Left lung (tissue), 10 donors: ENCODE results near the gene STAG3. TPM values are rescaled to one million over a fixed set of nuclear protein-coding genes. Genes with fewer than 3 reads are reported as not detected.
A peak's percentile ranks its signal among the peaks of the same experiment; 100 is the strongest.

Experiments used
- ATAC-seq: fragments of 200-7000 bp; cut with Tn5 transposase; one replicate; pipeline ENCODE4 v1.9.1; 2020; ENCODE audit warnings: moderate library complexity
- DNase-seq, 4 donors: peaks; one replicate each; pipeline ENCODE4 v3.0.0-alpha.2; 2013 to 2020
- H3K27ac ChIP-seq, 2 donors: fragments of 200-600 bp; sonication (generic) in 1 of 2; one replicate each; pipeline versions ENCODE4 v1.5.0 to v1.8.0; 2020 to 2021
- H3K27me3 ChIP-seq, 2 donors: fragments of 200-600 bp; sonication (generic) in 1 of 2; one replicate each; pipeline versions ENCODE4 v1.5.0 to v1.8.0; 2020 to 2021
- H3K36me3 ChIP-seq, 2 donors: fragments of 200-600 bp; sonication (generic) in 1 of 2; one replicate each; pipeline versions ENCODE4 v1.5.0 to v1.8.0; 2020 to 2021
- H3K4me1 ChIP-seq, 2 donors: fragments of 200-600 bp; one replicate each; pipeline ENCODE4 v1.8.0; 2021
- H3K4me3 ChIP-seq, 2 donors: fragments of 200-600 bp; sonication (generic) in 1 of 2; one replicate each; pipeline versions ENCODE4 v1.5.0 to v1.8.0; 2020 to 2021; ENCODE audit warnings: mild to moderate bottlenecking in 1 of 2
- H3K9me3 ChIP-seq, 2 donors: fragments of 200-600 bp; sonication (generic) in 1 of 2; one replicate each; pipeline versions ENCODE4 v1.5.0 to v1.8.0; 2020 to 2021
- CTCF ChIP-seq, 2 donors: fragments of 200-600 bp; sonication (generic) in 1 of 2; IDR thresholded peaks; one replicate each; pipeline versions ENCODE4 v1.5.0 to v1.8.0; 2021; ENCODE audit warnings: antibody characterized with exemption in 2 of 2
- intact Hi-C, 2 donors: fragments of 100-400 bp; cut with DNase I; formaldehyde crosslinking; loops; one replicate each; pipeline versions ENCODE4 v1.11.2 to v1.14.2; 2022
- polyA plus RNA-seq, 6 donors: library from polyadenylated mRNA; unstranded; fragments of 120-200 nt; gene quantifications; one replicate each; pipeline ENCODE4 v1.2.1, GENCODE V29; 2013; ENCODE audit not compliant: insufficient read length in 6 of 6
- total RNA-seq, 2 donors: library from RNA; stranded (reverse); fragmentation: NEBNext Ultra II Directional; extraction: Animal tissue kit (Norgen Biotek cat#: 25700); gene quantifications; one replicate each; pipeline ENCODE4 v1.2.1, GENCODE V29; 2021
- donor health status: DM: no; HTN: yes; CAD: no.
- donor health status: DM: no; HTN: no; CAD: no.

Gene STAG3
- total and polyA plus RNA-seq, 8 donors: 0.96 to 27.3 (median 22.4) TPM

- Histone ChIP-seq H3K9me3 (no peaks in the 10 kb centered on the region), H3K4me1 (peaks cover 13 to 61% of the 10 kb centered on the region in 2 donors), H3K27ac (peak overlapping the region; percentile 76 to 82), H3K27me3 (no peaks in the 10 kb centered on the region), H3K36me3 (peaks cover 0 to 43% of the 10 kb centered on the region in 2 donors), H3K4me3 (peak overlapping the region; percentile 75 to 98)
- DNase-seq: no peak
- intact Hi-C loops: no loop called here
- TF ChIP-seq CTCF (IDR thresholded peaks at IDR 0.05): no peak
- ATAC-seq: peak; percentile 38
These were observed 20.1 kb upstream of the STAG3 start for GRCh38 chr7:100157334-100158228.

- H3K4me1 ChIP-seq: peaks cover 13 to 52% of the 10 kb centered on the region in 2 donors
- intact Hi-C loops: no loop called here
- H3K36me3 ChIP-seq: peaks cover 0 to 34% of the 10 kb centered on the region in 2 donors
- ATAC-seq (peak; percentile 95), DNase-seq (peak; percentile 85 to 99 (median 93))
- no peaks in the 10 kb centered on the region for H3K27me3 ChIP-seq
- H3K27ac ChIP-seq: peak within 1 kb of the TSS; percentile 76 to 82
- H3K9me3 ChIP-seq: no peaks in the 10 kb centered on the region
- peak within 1 kb of the TSS; percentile 75 to 98 for H3K4me3 ChIP-seq
- TF ChIP-seq CTCF (IDR thresholded peaks at IDR 0.05): no peak
These were observed 19.3 kb upstream of the STAG3 start, which contains the start of gene TRAPPC14 for GRCh38 chr7:100158229-100159098. Gene TRAPPC14, minus strand, starts transcription at chr7:100158723. Its CDS starts 224 bp downstream, at chr7:100158499.

DNA sequence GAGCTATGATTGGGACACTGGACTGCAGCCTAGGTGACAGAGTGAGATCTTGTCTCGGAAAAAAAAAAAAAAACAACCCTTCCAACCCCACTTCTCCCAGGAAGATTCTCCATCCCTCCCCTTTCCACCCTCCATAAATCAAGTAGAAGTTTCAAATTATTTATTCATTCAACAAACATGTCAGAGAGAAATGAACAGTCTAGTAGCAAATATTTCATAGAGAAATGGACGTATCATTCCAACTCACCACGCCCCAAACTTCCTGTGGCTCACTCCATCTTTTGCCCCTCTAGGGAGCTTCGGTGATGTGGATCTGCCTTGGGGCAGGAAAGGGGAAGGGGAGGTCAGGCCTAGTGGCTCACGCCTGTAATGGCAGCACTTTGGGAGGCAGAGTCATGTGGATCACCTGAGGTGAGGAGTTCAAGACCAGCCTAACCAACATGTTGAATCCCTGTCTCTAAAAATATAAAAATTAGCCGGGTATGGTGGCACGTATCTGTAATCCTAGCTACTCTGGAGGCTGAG lies 18.6 kb upstream of the STAG3 start:
- H3K27me3 ChIP-seq: no peaks in the 10 kb centered on the region
- H3K27ac ChIP-seq: peak overlapping the region; percentile 76 to 82
- ATAC-seq: no peak
- peak overlapping the region; percentile 75 to 98 for H3K4me3 ChIP-seq
- DNase-seq: no peak
- TF ChIP-seq CTCF (IDR thresholded peaks at IDR 0.05): no peak
- peaks cover 0 to 27% of the 10 kb centered on the region in 2 donors for H3K36me3 ChIP-seq
- H3K4me1 ChIP-seq: peaks cover 13 to 45% of the 10 kb centered on the region in 2 donors
- H3K9me3 ChIP-seq: no peaks in the 10 kb centered on the region
- intact Hi-C loops: no loop called here

- Histone ChIP-seq H3K4me1 (peaks cover 13 to 36% of the 10 kb centered on the region in 2 donors), H3K27me3 (no peaks in the 10 kb centered on the region), H3K36me3 (peaks cover 0 to 18% of the 10 kb centered on the region in 2 donors), H3K4me3 (no peak overlapping the region), H3K27ac (no peak overlapping the region), H3K9me3 (no peaks in the 10 kb centered on the region)
- no peak for TF ChIP-seq CTCF (IDR thresholded peaks at IDR 0.05)
- ATAC-seq (no peak), DNase-seq (no peak)
- intact Hi-C loops: no loop called here
These were observed 17.7 kb upstream of the STAG3 start for GRCh38 chr7:100160067-100160466.
